ENCODE results near the gene PEX14.

The PEX14 gene

DNA sequence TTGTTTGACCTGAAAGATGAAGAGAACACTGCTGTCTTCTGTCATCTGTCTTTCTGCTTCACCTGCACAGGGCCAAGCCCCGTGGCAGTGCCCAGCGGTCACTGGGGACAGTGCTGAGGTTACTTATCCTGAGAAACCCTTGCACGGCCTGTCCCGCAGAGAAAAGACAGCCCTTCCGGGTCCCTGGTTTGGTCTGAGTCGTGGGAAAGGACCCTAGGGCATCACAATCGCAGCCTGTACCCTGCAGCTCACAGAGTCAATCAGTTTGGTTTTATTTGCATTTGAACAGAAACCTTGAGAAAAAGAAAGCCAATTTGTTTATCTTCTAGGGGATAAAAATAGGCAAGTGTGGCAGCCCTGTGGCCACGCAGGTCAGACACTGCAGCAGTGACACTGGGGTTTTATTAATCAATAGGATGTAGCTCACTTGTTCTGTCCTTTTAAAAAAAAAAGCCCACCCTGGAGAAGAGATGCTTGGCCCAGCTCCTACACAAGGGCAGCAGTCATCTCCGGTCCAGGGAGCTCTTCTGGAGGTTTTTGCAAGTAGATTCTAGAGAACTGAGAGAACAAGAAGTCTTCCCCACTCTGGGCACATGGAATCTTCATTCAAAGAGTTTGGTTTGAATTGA is 120.0 kb downstream of the PEX14 start:
- Histone ChIP-seq H3K27ac (replicated peaks) (no peak overlapping the region), H3K27me3 (ENCODE audit: insufficient read depth, poor library complexity, severe bottlenecking) (no peaks in the 10 kb centered on the region), H3K4me3 (replicated peaks; ENCODE audit: insufficient read depth, low read length) (no peak overlapping the region)
- no peak for DNase-seq (ENCODE audit: low read depth in 1 of 2, low spot score in 1 of 2)
- TF ChIP-seq GABPA (IDR thresholded peaks at IDR 0.05; ENCODE audit: low read depth) (no peak), POLR2AphosphoS5 (IDR thresholded peaks at IDR 0.05; ENCODE audit: low read depth) (no peak), CTCF (IDR thresholded peaks at IDR 0.05; ENCODE audit: insufficient read depth, low read length) (no peak), SPI1 (IDR thresholded peaks at IDR 0.05; ENCODE audit: borderline replicate concordance, low read depth) (no peak)
- TF ChIP-seq, protein P1, sequence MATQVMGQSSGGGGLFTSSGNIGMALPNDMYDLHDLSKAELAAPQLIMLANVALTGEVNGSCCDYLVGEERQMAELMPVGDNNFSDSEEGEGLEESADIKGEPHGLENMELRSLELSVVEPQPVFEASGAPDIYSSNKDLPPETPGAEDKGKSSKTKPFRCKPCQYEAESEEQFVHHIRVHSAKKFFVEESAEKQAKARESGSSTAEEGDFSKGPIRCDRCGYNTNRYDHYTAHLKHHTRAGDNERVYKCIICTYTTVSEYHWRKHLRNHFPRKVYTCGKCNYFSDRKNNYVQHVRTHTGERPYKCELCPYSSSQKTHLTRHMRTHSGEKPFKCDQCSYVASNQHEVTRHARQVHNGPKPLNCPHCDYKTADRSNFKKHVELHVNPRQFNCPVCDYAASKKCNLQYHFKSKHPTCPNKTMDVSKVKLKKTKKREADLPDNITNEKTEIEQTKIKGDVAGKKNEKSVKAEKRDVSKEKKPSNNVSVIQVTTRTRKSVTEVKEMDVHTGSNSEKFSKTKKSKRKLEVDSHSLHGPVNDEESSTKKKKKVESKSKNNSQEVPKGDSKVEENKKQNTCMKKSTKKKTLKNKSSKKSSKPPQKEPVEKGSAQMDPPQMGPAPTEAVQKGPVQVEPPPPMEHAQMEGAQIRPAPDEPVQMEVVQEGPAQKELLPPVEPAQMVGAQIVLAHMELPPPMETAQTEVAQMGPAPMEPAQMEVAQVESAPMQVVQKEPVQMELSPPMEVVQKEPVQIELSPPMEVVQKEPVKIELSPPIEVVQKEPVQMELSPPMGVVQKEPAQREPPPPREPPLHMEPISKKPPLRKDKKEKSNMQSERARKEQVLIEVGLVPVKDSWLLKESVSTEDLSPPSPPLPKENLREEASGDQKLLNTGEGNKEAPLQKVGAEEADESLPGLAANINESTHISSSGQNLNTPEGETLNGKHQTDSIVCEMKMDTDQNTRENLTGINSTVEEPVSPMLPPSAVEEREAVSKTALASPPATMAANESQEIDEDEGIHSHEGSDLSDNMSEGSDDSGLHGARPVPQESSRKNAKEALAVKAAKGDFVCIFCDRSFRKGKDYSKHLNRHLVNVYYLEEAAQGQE (IDR thresholded peaks at IDR 0.05; ENCODE audit: insufficient replicate concordance, low read depth): no peak

DNA sequence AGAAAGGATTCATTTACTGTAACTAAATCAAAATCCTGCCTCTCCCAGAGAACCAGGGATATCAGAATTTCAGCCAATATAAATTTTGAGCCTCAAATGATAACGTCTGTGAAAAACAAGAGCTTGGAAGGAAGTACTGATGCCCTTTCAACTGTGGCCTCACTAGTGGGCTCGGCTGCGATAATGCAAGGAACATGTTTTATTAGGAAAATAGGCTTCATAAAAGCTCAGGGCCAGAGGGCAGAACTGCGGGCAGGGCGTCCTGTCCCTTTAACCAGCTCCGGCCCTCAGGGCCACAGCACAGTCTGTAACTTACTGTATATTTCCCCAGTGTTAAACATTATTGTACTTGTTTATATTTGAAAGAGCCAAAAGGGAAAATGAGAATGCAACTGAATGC is 122.0 kb downstream of the PEX14 start:
- Histone ChIP-seq H3K4me3 (replicated peaks; ENCODE audit: insufficient read depth, low read length) (no peak overlapping the region), H3K27me3 (ENCODE audit: insufficient read depth, poor library complexity, severe bottlenecking) (no peaks in the 10 kb centered on the region), H3K27ac (replicated peaks) (no peak overlapping the region)
- TF ChIP-seq POLR2AphosphoS5 (IDR thresholded peaks at IDR 0.05; ENCODE audit: low read depth) (no peak), SPI1 (IDR thresholded peaks at IDR 0.05; ENCODE audit: borderline replicate concordance, low read depth) (no peak), CTCF (IDR thresholded peaks at IDR 0.05; ENCODE audit: insufficient read depth, low read length) (no peak), GABPA (IDR thresholded peaks at IDR 0.05; ENCODE audit: low read depth) (no peak)
- TF ChIP-seq, protein P1 (IDR thresholded peaks at IDR 0.05; ENCODE audit: insufficient replicate concordance, low read depth): no peak
- DNase-seq (ENCODE audit: low read depth in 1 of 2, low spot score in 1 of 2): no peak

GRCh38 chr1:10597492-10598388 is 123.0 kb downstream of the PEX14 start:
- no peak for DNase-seq (ENCODE audit: low read depth in 1 of 2, low spot score in 1 of 2)
- Histone ChIP-seq H3K27me3 (ENCODE audit: insufficient read depth, poor library complexity, severe bottlenecking) (no peaks in the 10 kb centered on the region), H3K27ac (replicated peaks) (no peak overlapping the region), H3K4me3 (replicated peaks; ENCODE audit: insufficient read depth, low read length) (no peak overlapping the region)
- TF ChIP-seq GABPA (IDR thresholded peaks at IDR 0.05; ENCODE audit: low read depth) (no peak), SPI1 (IDR thresholded peaks at IDR 0.05; ENCODE audit: borderline replicate concordance, low read depth) (no peak), CTCF (IDR thresholded peaks at IDR 0.05; ENCODE audit: insufficient read depth, low read length) (no peak), POLR2AphosphoS5 (IDR thresholded peaks at IDR 0.05; ENCODE audit: low read depth) (no peak)
- TF ChIP-seq, protein P1 (IDR thresholded peaks at IDR 0.05; ENCODE audit: insufficient replicate concordance, low read depth): no peak

Data from HL-60 (cell line).